Keratinocyte (primary cell): ENCODE results near the gene SARS1. TPM values are rescaled to one million over a fixed set of nuclear protein-coding genes. Genes with fewer than 3 reads are reported as not detected.

Experiments used
- DNase-seq: peaks from one replicate; pipeline ENCODE4 v3.0.0-alpha.2; 2011; ENCODE audit warnings: low read depth, missing footprints, low spot score
- FAIRE-seq: peaks from 2 replicates; lab custom pipeline; 2011; peaks lifted over from hg19 to GRCh38; lab: Jason Lieb, UNC
- H2AFZ ChIP-seq: 2 replicates; pipeline ENCODE4 v1.6.0; 2012; ENCODE audit warnings: low read length, control low read depth, inconsistent platforms; ENCODE audit not compliant: control insufficient read depth
- H3K27ac ChIP-seq: 2 replicates; pipeline ENCODE4 v1.5.1; 2011; ENCODE audit warnings: low read length; ENCODE audit not compliant: control insufficient read depth, insufficient read depth
- H3K27me3 ChIP-seq: 3 replicates; pipeline ENCODE4 v1.6.0; 2011; ENCODE audit warnings: low read length; ENCODE audit not compliant: control insufficient read depth, insufficient read depth; ENCODE audit errors: extremely low read depth
- H3K36me3 ChIP-seq, 2 experiments: 2 replicates in 1 of 2; 3 replicates in 1 of 2; pipeline ENCODE4 v1.5.1; 2011; ENCODE audit warnings: low read length in 2 of 2, mild to moderate bottlenecking in 1 of 2; ENCODE audit not compliant: control insufficient read depth in 2 of 2, insufficient read depth in 2 of 2; ENCODE audit errors: extremely low read depth in 1 of 2
- H3K4me1 ChIP-seq: 3 replicates; pipeline ENCODE4 v1.5.1; 2011; ENCODE audit warnings: low read length; ENCODE audit not compliant: control insufficient read depth, insufficient read depth; ENCODE audit errors: extremely low read depth
- H3K4me2 ChIP-seq: 3 replicates; pipeline ENCODE4 v1.6.0; 2011; ENCODE audit warnings: low read depth, low read length; ENCODE audit not compliant: control insufficient read depth, insufficient read depth; ENCODE audit errors: extremely low read depth
- H3K4me3 ChIP-seq, 3 experiments: fragments of 200-600 bp in 1 of 3; sonication (generic) in 1 of 3; 2 replicates in 2 of 3; 3 replicates in 1 of 3; pipeline ENCODE4 v1.5.1; 2011 to 2016; ENCODE audit warnings: low read length in 3 of 3, mild to moderate bottlenecking in 3 of 3, control low read depth in 2 of 3, inconsistent platforms in 1 of 3, low read depth in 1 of 3, mixed read lengths in 1 of 3, mixed run types in 1 of 3, moderate library complexity in 1 of 3; ENCODE audit not compliant: control insufficient read depth in 2 of 3, insufficient read depth in 2 of 3; ENCODE audit errors: extremely low read depth in 1 of 3
- H3K79me2 ChIP-seq: 2 replicates; pipeline ENCODE4 v1.6.0; 2012; ENCODE audit warnings: low read length; ENCODE audit not compliant: control insufficient read depth, insufficient read depth
- H3K9ac ChIP-seq: 3 replicates; pipeline ENCODE4 v1.6.0; 2011; ENCODE audit warnings: low read length; ENCODE audit not compliant: control insufficient read depth, insufficient read depth; ENCODE audit errors: extremely low read depth
- H3K9me1 ChIP-seq: 3 replicates; pipeline ENCODE4 v1.6.0; 2011; ENCODE audit warnings: low read length; ENCODE audit not compliant: control insufficient read depth, insufficient read depth; ENCODE audit errors: extremely low read depth
- H3K9me3 ChIP-seq: 2 replicates; pipeline ENCODE4 v1.5.1; 2012; ENCODE audit warnings: low read depth, low read length; ENCODE audit not compliant: control insufficient read depth
- H4K20me1 ChIP-seq: 3 replicates; pipeline ENCODE4 v1.6.0; 2011; ENCODE audit warnings: low read length; ENCODE audit not compliant: control insufficient read depth, insufficient read depth; ENCODE audit errors: extremely low read depth
- EZH2 ChIP-seq: IDR thresholded peaks from one replicate; pipeline ENCODE4 v1.6.1; 2012; ENCODE audit warnings: inconsistent platforms, mild to moderate bottlenecking, low read length, moderate library complexity
- dilution Hi-C: fragments of 300-500 bp; cut with MboI; formaldehyde crosslinking; loops from one replicate; pipeline ENCODE4 v1.7.0; 2020; ENCODE audit warnings: low sequenced_read_pairs; ENCODE audit not compliant: extremely low pct_ligation_motif_present
- polyA plus RNA-seq, 5 experiments: library from polyadenylated mRNA; depleted of rRNA in 3 of 5; stranded (reverse) in 3 of 5; stranded (forward) in 1 of 5; unstranded in 1 of 5; fragments of >200 nt; gene quantifications; 1 replicate in 1 of 5; 2 replicates in 3 of 5; 3 replicates in 1 of 5; pipeline versions ENCODE4 v1.2.1 to v1.2.3, GENCODE V29; 2011 to 2012; ENCODE audit warnings: missing spikeins in 2 of 5, low read depth in 1 of 5, low replicate concordance in 1 of 5
- TF ChIP-seq, protein P1 (sequence below), 3 experiments: IDR thresholded peaks in 1 of 3; conservative IDR thresholded peaks in 1 of 3; optimal IDR thresholded peaks in 1 of 3; 2 replicates in 2 of 3; 3 replicates in 1 of 3; pipeline versions ENCODE3 to v1.5.1; 2011; ENCODE audit warnings: low read length in 3 of 3, mild to moderate bottlenecking in 3 of 3, moderate library complexity in 2 of 3, control low read depth in 1 of 3, inconsistent platforms in 1 of 3; ENCODE audit not compliant: insufficient read depth in 2 of 3; ENCODE audit errors: extremely low read depth in 1 of 3

The SARS1 gene
- polyA plus RNA-seq, 1 donor (not counting 4 experiments of a cell fraction or from before 2014, with no cell fraction given) = 203 TPM

DNA sequence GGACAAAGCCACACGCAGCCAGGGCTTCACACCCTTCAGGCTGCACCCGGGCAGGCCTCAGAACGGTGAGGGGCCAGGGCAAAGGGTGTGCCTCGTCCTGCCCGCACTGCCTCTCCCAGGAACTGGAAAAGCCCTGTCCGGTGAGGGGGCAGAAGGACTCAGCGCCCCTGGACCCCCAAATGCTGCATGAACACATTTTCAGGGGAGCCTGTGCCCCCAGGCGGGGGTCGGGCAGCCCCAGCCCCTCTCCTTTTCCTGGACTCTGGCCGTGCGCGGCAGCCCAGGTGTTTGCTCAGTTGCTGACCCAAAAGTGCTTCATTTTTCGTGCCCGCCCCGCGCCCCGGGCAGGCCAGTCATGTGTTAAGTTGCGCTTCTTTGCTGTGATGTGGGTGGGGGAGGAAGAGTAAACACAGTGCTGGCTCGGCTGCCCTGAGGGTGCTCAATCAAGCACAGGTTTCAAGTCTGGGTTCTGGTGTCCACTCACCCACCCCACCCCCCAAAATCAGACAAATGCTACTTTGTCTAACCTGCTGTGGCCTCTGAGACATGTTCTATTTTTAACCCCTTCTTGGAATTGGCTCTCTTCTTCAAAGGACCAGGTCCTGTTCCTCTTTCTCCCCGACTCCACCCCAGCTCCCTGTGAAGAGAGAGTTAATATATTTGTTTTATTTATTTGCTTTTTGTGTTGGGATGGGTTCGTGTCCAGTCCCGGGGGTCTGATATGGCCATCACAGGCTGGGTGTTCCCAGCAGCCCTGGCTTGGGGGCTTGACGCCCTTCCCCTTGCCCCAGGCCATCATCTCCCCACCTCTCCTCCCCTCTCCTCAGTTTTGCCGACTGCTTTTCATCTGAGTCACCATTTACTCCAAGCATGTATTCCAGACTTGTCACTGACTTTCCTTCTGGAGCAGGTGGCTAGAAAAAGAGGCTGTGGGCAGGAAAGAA is 61.1 kb downstream of the SARS1 start:
- dilution Hi-C loops = no loop called here
- FAIRE-seq = no peak
- Histone ChIP-seq H3K4me2 (peak overlapping the region; percentile 59), H3K27ac (peak overlapping the region; percentile 83), H4K20me1 (no peaks in the 10 kb centered on the region), H3K27me3 (no peaks in the 10 kb centered on the region), H3K9me1 (no peaks in the 10 kb centered on the region), H3K36me3 (peaks cover 4 to 14% of the 10 kb centered on the region in 2 experiments), H3K4me3 (peak overlapping the region in 2 of 3 experiments; percentile 11 to 57), H3K79me2 (peaks cover 10% of the 10 kb centered on the region), H3K4me1 (peaks cover 37% of the 10 kb centered on the region), H3K9ac (peak overlapping the region; percentile 77), H3K9me3 (no peaks in the 10 kb centered on the region), H2AFZ (no peak overlapping the region)
- peak; percentile 69 for DNase-seq
- no peak for TF ChIP-seq EZH2
- TF ChIP-seq, protein P1, sequence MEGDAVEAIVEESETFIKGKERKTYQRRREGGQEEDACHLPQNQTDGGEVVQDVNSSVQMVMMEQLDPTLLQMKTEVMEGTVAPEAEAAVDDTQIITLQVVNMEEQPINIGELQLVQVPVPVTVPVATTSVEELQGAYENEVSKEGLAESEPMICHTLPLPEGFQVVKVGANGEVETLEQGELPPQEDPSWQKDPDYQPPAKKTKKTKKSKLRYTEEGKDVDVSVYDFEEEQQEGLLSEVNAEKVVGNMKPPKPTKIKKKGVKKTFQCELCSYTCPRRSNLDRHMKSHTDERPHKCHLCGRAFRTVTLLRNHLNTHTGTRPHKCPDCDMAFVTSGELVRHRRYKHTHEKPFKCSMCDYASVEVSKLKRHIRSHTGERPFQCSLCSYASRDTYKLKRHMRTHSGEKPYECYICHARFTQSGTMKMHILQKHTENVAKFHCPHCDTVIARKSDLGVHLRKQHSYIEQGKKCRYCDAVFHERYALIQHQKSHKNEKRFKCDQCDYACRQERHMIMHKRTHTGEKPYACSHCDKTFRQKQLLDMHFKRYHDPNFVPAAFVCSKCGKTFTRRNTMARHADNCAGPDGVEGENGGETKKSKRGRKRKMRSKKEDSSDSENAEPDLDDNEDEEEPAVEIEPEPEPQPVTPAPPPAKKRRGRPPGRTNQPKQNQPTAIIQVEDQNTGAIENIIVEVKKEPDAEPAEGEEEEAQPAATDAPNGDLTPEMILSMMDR (optimal IDR thresholded peaks at IDR 0.05 in 1 of 3, IDR thresholded peaks at IDR 0.05 in 1 of 3, conservative IDR thresholded peaks at IDR 0.05 in 1 of 3; ENCODE audit: extremely low read depth in 1 of 3, insufficient read depth in 2 of 3, low read length in 3 of 3) = no peak

DNA sequence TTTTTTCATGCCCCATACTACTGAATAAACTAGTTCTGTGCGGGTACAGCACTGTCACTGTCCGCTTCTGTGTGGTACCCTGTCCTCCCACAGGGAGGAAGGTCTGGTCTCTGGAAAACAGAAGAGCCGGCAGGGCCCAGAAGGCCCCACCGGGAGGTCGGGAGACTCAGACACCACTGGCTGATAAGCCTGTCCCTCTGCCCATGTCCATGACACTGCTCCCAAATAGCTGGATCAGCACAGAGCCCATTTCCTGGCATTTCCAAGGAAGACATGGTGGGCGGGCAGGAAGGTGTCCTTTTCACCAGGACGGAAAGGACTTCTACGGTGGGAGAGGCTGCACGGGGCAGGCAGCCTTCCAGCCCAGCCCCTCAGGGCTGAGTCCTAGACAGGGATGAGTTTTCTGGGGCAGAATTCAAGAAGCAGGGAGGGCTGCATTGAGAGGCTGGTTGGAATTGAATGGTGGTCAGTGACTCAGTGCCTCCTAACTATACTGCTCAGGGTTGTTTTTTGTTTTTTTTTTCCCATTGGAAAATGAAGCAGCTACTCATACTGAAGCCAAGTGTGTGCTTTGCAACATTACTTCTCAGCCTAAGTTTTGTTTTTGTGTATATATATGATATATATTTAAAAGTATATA is 62.1 kb downstream of the SARS1 start:
- H3K4me2 ChIP-seq = peak overlapping the region; percentile 59

More for the DNA sequence above, 62.1 kb downstream of the SARS1 start:
- Histone ChIP-seq H3K27ac (peak overlapping the region; percentile 83), H3K27me3 (no peaks in the 10 kb centered on the region), H3K9ac (peak overlapping the region; percentile 77), H3K79me2 (peaks cover 13% of the 10 kb centered on the region), H2AFZ (no peak overlapping the region), H3K4me3 (peak overlapping the region in 1 of 3 experiments; percentile 57), H3K9me1 (no peaks in the 10 kb centered on the region), H3K4me1 (peaks cover 37% of the 10 kb centered on the region), H4K20me1 (no peaks in the 10 kb centered on the region), H3K9me3 (no peaks in the 10 kb centered on the region), H3K36me3 (peaks cover 2 to 20% of the 10 kb centered on the region in 2 experiments)
- dilution Hi-C loops = no loop called here
- DNase-seq (no peak), FAIRE-seq (no peak)
- TF ChIP-seq, protein P1 (optimal IDR thresholded peaks at IDR 0.05 in 1 of 3, IDR thresholded peaks at IDR 0.05 in 1 of 3, conservative IDR thresholded peaks at IDR 0.05 in 1 of 3; ENCODE audit: extremely low read depth in 1 of 3, insufficient read depth in 2 of 3, low read length in 3 of 3) = no peak
- no peak for TF ChIP-seq EZH2
